OCI-LY3 (cell line): ENCODE measurements around the gene CTCFL.

Experiments used
- H2AFZ ChIP-seq: fragments of 200-600, 300-600 bp; shearing (Covaris generic); 2 replicates; pipeline ENCODE4 v1.6.0; 2014; ENCODE audit warnings: antibody characterized with exemption, low read depth, low read length
- H3K27ac ChIP-seq: fragments of 200-600, 300-600 bp; sonication (generic); 2 replicates; pipeline ENCODE4 v1.5.1; 2014; ENCODE audit warnings: mild to moderate bottlenecking, low read length, moderate library complexity, mixed read lengths
- H3K27me3 ChIP-seq: fragments of 200-600, 300-600 bp; sonication (generic); 2 replicates; pipeline ENCODE4 v1.6.1; 2014; ENCODE audit warnings: low read depth, low read length, mixed read lengths
- H3K36me3 ChIP-seq: fragments of 200-600, 300-600 bp; sonication (generic); replicated peaks from 2 replicates; pipeline ENCODE3; 2014; ENCODE audit warnings: low read depth, low read length, mixed read lengths
- H3K4me1 ChIP-seq: fragments of 300-600, 200-600 bp; sonication (generic); 2 replicates; pipeline ENCODE4 v1.6.1; 2014; ENCODE audit warnings: low read length, mixed read lengths
- H3K4me2 ChIP-seq: fragments of 200-600, 300-600 bp; sonication (generic); 2 replicates; pipeline ENCODE4 v1.6.1; 2014; ENCODE audit warnings: low read length, mixed read lengths
- H3K4me3 ChIP-seq: fragments of 300-600, 200-600 bp; sonication (generic); 2 replicates; pipeline ENCODE4 v1.5.1; 2014; ENCODE audit warnings: antibody characterized with exemption, mild to moderate bottlenecking, low read length, moderate library complexity
- H3K79me2 ChIP-seq: fragments of 300-600, 200-600 bp; shearing (Covaris generic); 2 replicates; pipeline ENCODE4 v1.6.1; 2014; ENCODE audit warnings: mild to moderate bottlenecking, low read length, mixed read lengths
- H3K9ac ChIP-seq: fragments of 300-600, 200-600 bp; shearing (Covaris generic); 2 replicates; pipeline ENCODE4 v1.6.0; 2014; ENCODE audit warnings: mild to moderate bottlenecking, low read length, moderate library complexity
- H3K9me3 ChIP-seq: fragments of 200-600, 300-600 bp; shearing (Covaris generic); 2 replicates; pipeline ENCODE4 v1.6.1; 2014; ENCODE audit warnings: low read length, mixed read lengths; ENCODE audit not compliant: insufficient read depth
- H4K20me1 ChIP-seq: fragments of 200-600, 300-600 bp; sonication (generic); 2 replicates; pipeline ENCODE4 v1.6.1; 2016; ENCODE audit warnings: low read length, mixed read lengths; ENCODE audit not compliant: insufficient read depth
- CTCF ChIP-seq: fragments of 200-600, 300-600 bp; sonication (generic); IDR thresholded peaks from 2 replicates; pipeline ENCODE4 v1.5.1; 2014; ENCODE audit warnings: antibody characterized with exemption, low read length, low read depth
- EZH2phosphoT487 ChIP-seq: fragments of 200-600 bp; shearing (Covaris generic); IDR thresholded peaks from 2 replicates; pipeline ENCODE4 v1.6.1; 2018; ENCODE audit warnings: antibody characterized with exemption, mixed run types, low read depth

CTCFL gene

GRCh38 chr20:57570920-57571319 lies 46.0 kb upstream of the CTCFL start:
- no peak for TF ChIP-seq EZH2phosphoT487
- TF ChIP-seq CTCF, result no peak
- Histone ChIP-seq H3K9ac (no peak overlapping the region), H3K27ac (no peak overlapping the region), H3K4me2 (no peak overlapping the region), H3K4me3 (no peak overlapping the region), H2AFZ (no peak overlapping the region), H3K36me3 (no peaks in the 10 kb centered on the region), H3K9me3 (no peaks in the 10 kb centered on the region), H3K4me1 (no peaks in the 10 kb centered on the region), H3K79me2 (no peaks in the 10 kb centered on the region), H4K20me1 (no peaks in the 10 kb centered on the region), H3K27me3 (peaks cover 84% of the 10 kb centered on the region)

GRCh38 chr20:57570145-57570850 lies 45.4 kb upstream of the CTCFL start:
- H3K27me3 ChIP-seq, result peaks cover 84% of the 10 kb centered on the region
- no peaks in the 10 kb centered on the region for H3K4me1 ChIP-seq
- no peaks in the 10 kb centered on the region for H3K36me3 ChIP-seq
- no peak overlapping the region for H3K27ac ChIP-seq
- H2AFZ ChIP-seq, result no peak overlapping the region
- H3K79me2 ChIP-seq, result no peaks in the 10 kb centered on the region
- H4K20me1 ChIP-seq, result no peaks in the 10 kb centered on the region
- no peak overlapping the region for H3K4me2 ChIP-seq
- TF ChIP-seq EZH2phosphoT487 (no peak), CTCF (no peak)
- H3K9me3 ChIP-seq, result no peaks in the 10 kb centered on the region
- no peak overlapping the region for H3K9ac ChIP-seq
- no peak overlapping the region for H3K4me3 ChIP-seq

GRCh38 chr20:57568960-57569359 lies 44.0 kb upstream of the CTCFL start:
- Histone ChIP-seq H3K36me3 (no peaks in the 10 kb centered on the region), H3K4me1 (no peaks in the 10 kb centered on the region), H3K4me2 (no peak overlapping the region), H3K9ac (no peak overlapping the region), H3K27ac (no peak overlapping the region), H3K4me3 (no peak overlapping the region), H2AFZ (no peak overlapping the region), H3K9me3 (no peaks in the 10 kb centered on the region), H3K27me3 (peaks cover 80% of the 10 kb centered on the region), H3K79me2 (no peaks in the 10 kb centered on the region), H4K20me1 (no peaks in the 10 kb centered on the region)
- TF ChIP-seq CTCF, result no peak
- no peak for TF ChIP-seq EZH2phosphoT487

GRCh38 chr20:57568088-57568896 lies 43.4 kb upstream of the CTCFL start:
- Histone ChIP-seq H2AFZ (no peak overlapping the region), H3K27ac (no peak overlapping the region), H3K9ac (no peak overlapping the region), H3K4me1 (no peaks in the 10 kb centered on the region), H3K4me3 (no peak overlapping the region), H3K9me3 (no peaks in the 10 kb centered on the region), H3K4me2 (no peak overlapping the region), H3K36me3 (no peaks in the 10 kb centered on the region), H3K27me3 (peaks cover 79% of the 10 kb centered on the region), H3K79me2 (no peaks in the 10 kb centered on the region), H4K20me1 (no peaks in the 10 kb centered on the region)
- TF ChIP-seq EZH2phosphoT487, result no peak
- TF ChIP-seq CTCF, result no peak
